PFSK-1 (cell line): Measurements from ENCODE around the gene APRT.

Source experiments
- POLR2AphosphoS5 ChIP-seq: IDR thresholded peaks from 2 replicates; pipeline ENCODE4 v1.6.1; 2012; ENCODE audit warnings: low read depth, mild to moderate bottlenecking, control low read depth, low read length, moderate library complexity
- SIN3A ChIP-seq: IDR thresholded peaks from 2 replicates; pipeline ENCODE4 v1.6.1; 2012; ENCODE audit warnings: mild to moderate bottlenecking, low read length, moderate library complexity, borderline replicate concordance; ENCODE audit not compliant: insufficient read depth
- TAF1 ChIP-seq: IDR thresholded peaks from 2 replicates; pipeline ENCODE4 v1.6.1; 2012; ENCODE audit warnings: low read length, control low read depth, borderline replicate concordance; ENCODE audit not compliant: insufficient read depth

DNA sequence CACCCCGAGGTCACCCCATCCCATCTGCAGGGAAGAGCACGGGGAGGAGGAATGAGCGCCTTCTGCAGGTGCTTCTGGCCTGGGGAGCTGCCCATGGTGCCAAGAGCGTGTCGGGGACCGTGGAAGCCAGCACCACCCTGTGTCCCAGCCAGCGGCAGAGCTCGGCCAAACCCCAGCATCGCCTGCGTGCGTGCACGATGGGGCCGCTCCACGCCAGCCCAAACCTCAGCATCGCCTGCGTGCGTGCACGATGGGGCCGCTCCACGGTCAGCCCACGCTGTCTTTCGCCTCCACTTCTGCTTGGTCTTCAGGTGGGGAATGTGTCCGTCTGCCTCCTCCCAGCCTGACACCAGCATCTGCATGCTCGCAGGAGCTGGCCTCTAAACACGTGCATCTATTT lies 31.1 kb upstream of the APRT start:
- TF ChIP-seq SIN3A = no peak
- TF ChIP-seq TAF1 = no peak
- TF ChIP-seq POLR2AphosphoS5 = no peak
